GM12801 (cell line): ENCODE data around the gene MAPKAP1.

ENCODE experiments used
- CTCF ChIP-seq: IDR thresholded peaks from one replicate; pipeline ENCODE4 v1.5.1; 2011; ENCODE audit warnings: control low read depth; ENCODE audit not compliant: insufficient read length; ENCODE audit errors: extremely low read depth

MAPKAP1 gene

GRCh38 chr9:125425901-125426515, 281.0 kb downstream of the MAPKAP1 start:
- TF ChIP-seq CTCF: no peak

- no peak for TF ChIP-seq CTCF
These were observed 281.7 kb downstream of the MAPKAP1 start for GRCh38 chr9:125425170-125425897.

GRCh38 chr9:125423964-125424363, 283.0 kb downstream of the MAPKAP1 start:
- no peak for TF ChIP-seq CTCF

DNA sequence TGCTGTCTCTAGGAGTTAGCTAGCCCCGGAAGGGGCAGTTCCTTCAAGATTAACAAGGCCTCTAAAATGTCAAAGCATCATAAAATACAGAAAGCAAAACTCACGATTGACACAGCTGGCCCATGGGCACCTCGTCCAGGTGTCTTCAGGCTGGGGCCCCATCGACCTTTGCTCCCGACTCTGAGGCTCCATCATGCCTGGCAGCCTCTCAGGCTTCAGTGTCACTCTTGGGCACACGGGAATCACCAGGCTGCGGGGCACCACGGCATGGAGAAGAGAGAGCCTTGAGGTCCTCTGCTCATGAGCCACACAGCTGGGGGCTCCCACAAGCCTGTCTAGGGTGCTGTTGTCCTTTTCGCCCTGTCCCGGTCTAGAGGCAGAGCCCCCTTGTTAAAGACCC, 284.2 kb downstream of the MAPKAP1 start:
- no peak for TF ChIP-seq CTCF

- TF ChIP-seq CTCF: no peak
These were observed 285.3 kb downstream of the MAPKAP1 start for GRCh38 chr9:125421591-125422181.

GRCh38 chr9:125421166-125421565, 285.8 kb downstream of the MAPKAP1 start:
- TF ChIP-seq CTCF: no peak

DNA sequence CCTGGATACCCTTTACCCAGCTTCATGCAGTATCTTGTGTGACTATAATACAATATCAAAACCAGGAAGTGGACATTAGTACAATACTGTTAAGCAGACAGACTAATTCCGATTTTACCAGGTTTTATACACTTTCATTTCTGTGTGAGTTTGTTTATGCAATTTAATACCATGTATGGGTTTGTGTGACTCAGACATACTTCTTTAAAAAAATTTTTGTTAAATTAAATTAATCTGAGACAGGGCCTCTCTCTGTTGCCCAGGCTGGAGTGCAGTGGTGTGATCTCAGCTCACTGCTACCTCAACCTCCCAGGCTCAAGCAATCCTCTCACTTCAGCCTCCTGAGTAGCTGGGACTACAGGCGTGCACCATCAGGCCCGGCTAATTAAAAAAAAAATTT, 288.6 kb downstream of the MAPKAP1 start:
- TF ChIP-seq CTCF: no peak
